ENCODE results near the gene CCDC12. TPM values are rescaled to one million over a fixed set of nuclear protein-coding genes. Genes with fewer than 3 reads are reported as not detected.

The CCDC12 gene
- total and polyA plus RNA-seq, 2 of the 13 experiments (the other 11 are each of a cell fraction or from before 2014, with no cell fraction given): 30.1 to 49.5 TPM

DNA sequence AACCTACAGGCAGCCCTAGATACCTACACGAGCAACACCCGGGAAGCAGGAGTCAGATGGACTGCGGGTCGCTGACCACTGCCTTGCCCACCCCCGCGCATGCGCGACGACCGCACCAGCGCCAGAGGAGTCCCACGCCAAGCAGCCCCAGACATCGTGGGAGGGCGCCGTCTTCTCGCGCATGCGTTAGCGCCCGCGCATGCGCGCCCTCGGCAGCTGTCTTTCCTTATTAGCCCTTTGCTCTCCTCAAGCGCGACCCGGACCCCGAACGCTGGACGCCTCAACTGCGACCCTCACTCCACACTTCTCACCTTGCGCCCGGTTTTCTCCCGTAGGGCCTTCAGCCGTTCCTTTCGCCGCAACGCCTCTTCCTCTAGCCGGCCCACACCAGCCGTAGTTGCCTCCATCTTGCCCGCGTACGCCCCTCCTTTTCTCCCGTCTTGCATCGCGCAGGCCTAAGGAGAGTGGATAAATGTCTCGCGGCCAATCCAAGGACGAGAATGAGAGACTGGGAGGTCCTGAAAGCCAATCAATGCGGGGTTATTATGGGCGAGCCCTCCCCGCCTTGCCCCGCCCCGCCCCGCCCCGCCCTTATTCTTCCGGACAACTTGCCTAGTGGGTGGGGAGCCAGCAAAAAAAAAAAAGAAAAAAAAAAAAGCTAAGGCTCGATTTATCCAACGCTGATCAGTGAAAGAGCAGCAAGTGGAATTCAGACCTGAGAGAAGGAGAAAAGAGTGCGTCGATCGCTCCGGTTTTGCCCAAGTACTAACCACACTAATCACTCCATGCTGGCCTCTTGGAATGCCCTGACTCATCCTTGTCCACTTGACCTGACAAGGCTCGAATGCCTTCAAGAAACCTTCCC lies at the start of gene CCDC12 (continued):
- TF ChIP-seq SAP130 (CRISPR knock-in tag; IDR thresholded peaks at IDR 0.05; ENCODE audit: low read depth): peak; percentile 86
- 0 out of 2 replicates have a peak, but pooled peaks have one; percentile 47 for TF ChIP-seq DNMT1 (CRISPR knock-in tag; IDR thresholded peaks at IDR 0.05)
- TF ChIP-seq AKNA (CRISPR knock-in tag; IDR thresholded peaks at IDR 0.05; ENCODE audit: borderline replicate concordance): no peak
- no peak for TF ChIP-seq PPARG (CRISPR knock-in tag; conservative IDR thresholded peaks at IDR 0.05)
- TF ChIP-seq, protein P1, sequence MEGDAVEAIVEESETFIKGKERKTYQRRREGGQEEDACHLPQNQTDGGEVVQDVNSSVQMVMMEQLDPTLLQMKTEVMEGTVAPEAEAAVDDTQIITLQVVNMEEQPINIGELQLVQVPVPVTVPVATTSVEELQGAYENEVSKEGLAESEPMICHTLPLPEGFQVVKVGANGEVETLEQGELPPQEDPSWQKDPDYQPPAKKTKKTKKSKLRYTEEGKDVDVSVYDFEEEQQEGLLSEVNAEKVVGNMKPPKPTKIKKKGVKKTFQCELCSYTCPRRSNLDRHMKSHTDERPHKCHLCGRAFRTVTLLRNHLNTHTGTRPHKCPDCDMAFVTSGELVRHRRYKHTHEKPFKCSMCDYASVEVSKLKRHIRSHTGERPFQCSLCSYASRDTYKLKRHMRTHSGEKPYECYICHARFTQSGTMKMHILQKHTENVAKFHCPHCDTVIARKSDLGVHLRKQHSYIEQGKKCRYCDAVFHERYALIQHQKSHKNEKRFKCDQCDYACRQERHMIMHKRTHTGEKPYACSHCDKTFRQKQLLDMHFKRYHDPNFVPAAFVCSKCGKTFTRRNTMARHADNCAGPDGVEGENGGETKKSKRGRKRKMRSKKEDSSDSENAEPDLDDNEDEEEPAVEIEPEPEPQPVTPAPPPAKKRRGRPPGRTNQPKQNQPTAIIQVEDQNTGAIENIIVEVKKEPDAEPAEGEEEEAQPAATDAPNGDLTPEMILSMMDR (CRISPR knock-in tag; IDR thresholded peaks at IDR 0.05): no peak
- TF ChIP-seq, protein P2, sequence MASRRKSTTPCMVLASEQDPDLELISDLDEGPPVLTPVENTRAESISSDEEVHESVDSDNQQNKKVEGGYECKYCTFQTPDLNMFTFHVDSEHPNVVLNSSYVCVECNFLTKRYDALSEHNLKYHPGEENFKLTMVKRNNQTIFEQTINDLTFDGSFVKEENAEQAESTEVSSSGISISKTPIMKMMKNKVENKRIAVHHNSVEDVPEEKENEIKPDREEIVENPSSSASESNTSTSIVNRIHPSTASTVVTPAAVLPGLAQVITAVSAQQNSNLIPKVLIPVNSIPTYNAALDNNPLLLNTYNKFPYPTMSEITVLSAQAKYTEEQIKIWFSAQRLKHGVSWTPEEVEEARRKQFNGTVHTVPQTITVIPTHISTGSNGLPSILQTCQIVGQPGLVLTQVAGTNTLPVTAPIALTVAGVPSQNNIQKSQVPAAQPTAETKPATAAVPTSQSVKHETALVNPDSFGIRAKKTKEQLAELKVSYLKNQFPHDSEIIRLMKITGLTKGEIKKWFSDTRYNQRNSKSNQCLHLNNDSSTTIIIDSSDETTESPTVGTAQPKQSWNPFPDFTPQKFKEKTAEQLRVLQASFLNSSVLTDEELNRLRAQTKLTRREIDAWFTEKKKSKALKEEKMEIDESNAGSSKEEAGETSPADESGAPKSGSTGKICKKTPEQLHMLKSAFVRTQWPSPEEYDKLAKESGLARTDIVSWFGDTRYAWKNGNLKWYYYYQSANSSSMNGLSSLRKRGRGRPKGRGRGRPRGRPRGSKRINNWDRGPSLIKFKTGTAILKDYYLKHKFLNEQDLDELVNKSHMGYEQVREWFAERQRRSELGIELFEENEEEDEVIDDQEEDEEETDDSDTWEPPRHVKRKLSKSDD (CRISPR knock-in tag; IDR thresholded peaks at IDR 0.05; ENCODE audit: low read depth): no peak
- peak; percentile 26; the same call in 1 of the 2 replicates for TF ChIP-seq ZNF614 (CRISPR knock-in tag; IDR thresholded peaks at IDR 0.05; ENCODE audit: borderline replicate concordance)
- no peak for TF ChIP-seq KDM3A (CRISPR knock-in tag; IDR thresholded peaks at IDR 0.05; ENCODE audit: low read depth)
- no peak for TF ChIP-seq ZNF816 (CRISPR knock-in tag; IDR thresholded peaks at IDR 0.05; ENCODE audit: borderline replicate concordance)
- TF ChIP-seq TGIF2 (CRISPR knock-in tag; IDR thresholded peaks at IDR 0.05): no peak
- no peak for TF ChIP-seq CENPT (CRISPR knock-in tag; IDR thresholded peaks at IDR 0.05; ENCODE audit: low read depth)
- TF ChIP-seq KAT2B (IDR thresholded peaks at IDR 0.05; ENCODE audit: borderline replicate concordance, low read depth, low read length): no peak
- peak; percentile 71 for TF ChIP-seq KAT8 (CRISPR knock-in tag; IDR thresholded peaks at IDR 0.05)
- TF ChIP-seq ZNF484 (CRISPR knock-in tag; IDR thresholded peaks at IDR 0.05; ENCODE audit: borderline replicate concordance, low read depth): no peak
- TF ChIP-seq ZNF629 (CRISPR knock-in tag; conservative IDR thresholded peaks at IDR 0.05): no peak
- peak; percentile 85 for TF ChIP-seq IRF9 (CRISPR knock-in tag; IDR thresholded peaks at IDR 0.05; ENCODE audit: borderline replicate concordance)
- no peak for TF ChIP-seq SMC3 (IDR thresholded peaks at IDR 0.05; ENCODE audit: low read length)
- no peak for TF ChIP-seq NFE2L2 (IDR thresholded peaks at IDR 0.05; ENCODE audit: low read length)
